ENCODE results near the gene RPS27.

DNA sequence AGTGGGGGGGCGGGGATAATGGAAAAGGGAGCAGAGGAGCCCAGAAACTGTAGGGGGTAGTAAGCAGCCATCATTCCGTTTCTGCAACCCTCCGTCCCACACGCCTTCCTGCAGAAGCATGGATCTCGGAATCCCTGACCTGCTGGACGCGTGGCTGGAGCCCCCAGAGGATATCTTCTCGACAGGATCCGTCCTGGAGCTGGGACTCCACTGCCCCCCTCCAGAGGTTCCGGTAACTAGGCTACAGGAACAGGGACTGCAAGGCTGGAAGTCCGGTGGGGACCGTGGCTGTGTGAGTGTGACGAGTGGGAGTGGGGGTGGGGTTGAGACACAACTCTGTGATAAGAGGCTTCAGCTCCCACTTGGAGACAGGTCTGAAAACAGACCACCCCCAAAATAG lies 22.2 kb upstream of the RPS27 start:
- TF ChIP-seq RFX5 (IDR thresholded peaks at IDR 0.05; ENCODE audit: low read depth, low read length) (no peak), EZH2 (conservative IDR thresholded peaks at IDR 0.05; ENCODE audit: low read depth, low read length) (no peak), NR2F2 (IDR thresholded peaks at IDR 0.05; ENCODE audit: borderline replicate concordance, low read depth) (no peak), ATF6 (CRISPR knock-in tag; conservative IDR thresholded peaks at IDR 0.05) (no peak), ZBTB21 (CRISPR knock-in tag; IDR thresholded peaks at IDR 0.05) (no peak), TCF7 (IDR thresholded peaks at IDR 0.05; ENCODE audit: low read depth) (no peak), TEAD2 (CRISPR knock-in tag; IDR thresholded peaks at IDR 0.05) (no peak), HMG20B (CRISPR knock-in tag; conservative IDR thresholded peaks at IDR 0.05) (no peak), MXI1 (IDR thresholded peaks at IDR 0.05; ENCODE audit: borderline replicate concordance, low read depth, low read length) (no peak), CHD2 (IDR thresholded peaks at IDR 0.05; ENCODE audit: low read depth, low read length) (no peak), ZNF33A (CRISPR knock-in tag; IDR thresholded peaks at IDR 0.05; ENCODE audit: borderline replicate concordance) (no peak), ZNF292 (CRISPR knock-in tag; IDR thresholded peaks at IDR 0.05; ENCODE audit: borderline replicate concordance, low read depth) (no peak), EP300 (IDR thresholded peaks at IDR 0.05; ENCODE audit: low read depth in 2 of 2, low read length in 2 of 2) (no peak), EP300 (CRISPR knock-in tag; IDR thresholded peaks at IDR 0.05; ENCODE audit: borderline replicate concordance) (no peak)
- TF ChIP-seq, protein P1, sequence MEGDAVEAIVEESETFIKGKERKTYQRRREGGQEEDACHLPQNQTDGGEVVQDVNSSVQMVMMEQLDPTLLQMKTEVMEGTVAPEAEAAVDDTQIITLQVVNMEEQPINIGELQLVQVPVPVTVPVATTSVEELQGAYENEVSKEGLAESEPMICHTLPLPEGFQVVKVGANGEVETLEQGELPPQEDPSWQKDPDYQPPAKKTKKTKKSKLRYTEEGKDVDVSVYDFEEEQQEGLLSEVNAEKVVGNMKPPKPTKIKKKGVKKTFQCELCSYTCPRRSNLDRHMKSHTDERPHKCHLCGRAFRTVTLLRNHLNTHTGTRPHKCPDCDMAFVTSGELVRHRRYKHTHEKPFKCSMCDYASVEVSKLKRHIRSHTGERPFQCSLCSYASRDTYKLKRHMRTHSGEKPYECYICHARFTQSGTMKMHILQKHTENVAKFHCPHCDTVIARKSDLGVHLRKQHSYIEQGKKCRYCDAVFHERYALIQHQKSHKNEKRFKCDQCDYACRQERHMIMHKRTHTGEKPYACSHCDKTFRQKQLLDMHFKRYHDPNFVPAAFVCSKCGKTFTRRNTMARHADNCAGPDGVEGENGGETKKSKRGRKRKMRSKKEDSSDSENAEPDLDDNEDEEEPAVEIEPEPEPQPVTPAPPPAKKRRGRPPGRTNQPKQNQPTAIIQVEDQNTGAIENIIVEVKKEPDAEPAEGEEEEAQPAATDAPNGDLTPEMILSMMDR (CRISPR knock-in tag; IDR thresholded peaks at IDR 0.05) = no peak
